ENCODE results near the gene SYPL1. TPM values are rescaled to one million over a fixed set of nuclear protein-coding genes. Genes with fewer than 3 reads are reported as not detected.

The SYPL1 gene
- total RNA-seq, 1 experiment from 2014 or later, result 39.2 TPM

DNA sequence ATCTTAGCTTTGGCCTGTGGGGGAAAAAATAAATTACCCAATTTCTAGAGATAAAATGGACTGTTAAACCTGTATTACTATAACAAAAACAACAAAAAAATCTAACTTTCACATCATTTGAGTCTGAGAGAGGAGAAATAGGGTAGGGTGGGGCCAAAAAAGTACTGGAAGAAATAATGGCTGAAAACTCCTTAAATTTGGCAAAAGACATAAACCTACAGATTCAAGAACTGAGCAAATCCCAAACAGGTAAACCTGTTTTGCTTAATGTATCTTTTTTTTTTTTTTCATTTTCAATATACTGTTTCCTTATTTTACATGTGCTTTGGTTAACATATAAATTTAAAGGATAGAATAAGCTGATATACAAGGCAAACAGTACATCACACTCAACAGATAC, 27.1 kb downstream of the SYPL1 start:
- Histone ChIP-seq H4K5ac (ENCODE audit: insufficient read length, low read depth, low read length) (no peak overlapping the region), H3K4me1 (ENCODE audit: insufficient read depth, low read length) (no peaks in the 10 kb centered on the region), H2BK5ac (ENCODE audit: insufficient read length, low read length) (no peak overlapping the region), H3K27me3 (ENCODE audit: insufficient read depth, low read length) (no peaks in the 10 kb centered on the region), H2AFZ (ENCODE audit: low read length) (no peak overlapping the region), H2BK20ac (ENCODE audit: low read depth, low read length, poor library complexity, severe bottlenecking) (no peak overlapping the region), H2AK5ac (ENCODE audit: insufficient read length, low read length) (no peak overlapping the region), H2BK12ac (ENCODE audit: insufficient read length, low read depth, low read length) (no peak overlapping the region), H3K18ac (ENCODE audit: insufficient read length, low read depth, low read length) (no peak overlapping the region), H2BK15ac (ENCODE audit: low read depth, low read length) (no peak overlapping the region), H4K8ac (replicated peaks; ENCODE audit: insufficient read length, low read depth, low read length) (no peak overlapping the region), H3K9ac (ENCODE audit: extremely low read depth, insufficient read length, low read length) (no peak overlapping the region), H3K23me2 (ENCODE audit: insufficient read length, low read depth, low read length, poor library complexity, severe bottlenecking) (no peaks in the 10 kb centered on the region), H3K79me2 (ENCODE audit: insufficient read depth, low read length) (no peaks in the 10 kb centered on the region), H3K4ac (ENCODE audit: low read depth, low read length) (no peak overlapping the region), H3K4me2 (ENCODE audit: insufficient read depth, insufficient read length, low read length) (no peak overlapping the region), H3K79me1 (ENCODE audit: insufficient read depth, low read depth, low read length, poor library complexity, severe bottlenecking) (no peaks in the 10 kb centered on the region), H3K14ac (ENCODE audit: insufficient read depth, low read length) (no peak overlapping the region), H3K9me3 (ENCODE audit: control insufficient read depth, low read depth, low read length) (no peaks in the 10 kb centered on the region), H3K56ac (ENCODE audit: insufficient read length, low read depth, low read length) (no peak overlapping the region), H2BK120ac (ENCODE audit: low read depth, low read length, poor library complexity, severe bottlenecking) (no peak overlapping the region), H3T11ph (ENCODE audit: low read length) (no peak overlapping the region), H3K27ac (ENCODE audit: insufficient read length, low read depth, low read length) (no peak overlapping the region), H4K20me1 (ENCODE audit: control insufficient read depth, insufficient read depth, insufficient read length) (no peaks in the 10 kb centered on the region), H3K23ac (ENCODE audit: insufficient read length, low read depth, low read length) (no peak overlapping the region), H4K91ac (ENCODE audit: insufficient read length, low read depth, low read length) (no peak overlapping the region)
- TF ChIP-seq, protein P1, sequence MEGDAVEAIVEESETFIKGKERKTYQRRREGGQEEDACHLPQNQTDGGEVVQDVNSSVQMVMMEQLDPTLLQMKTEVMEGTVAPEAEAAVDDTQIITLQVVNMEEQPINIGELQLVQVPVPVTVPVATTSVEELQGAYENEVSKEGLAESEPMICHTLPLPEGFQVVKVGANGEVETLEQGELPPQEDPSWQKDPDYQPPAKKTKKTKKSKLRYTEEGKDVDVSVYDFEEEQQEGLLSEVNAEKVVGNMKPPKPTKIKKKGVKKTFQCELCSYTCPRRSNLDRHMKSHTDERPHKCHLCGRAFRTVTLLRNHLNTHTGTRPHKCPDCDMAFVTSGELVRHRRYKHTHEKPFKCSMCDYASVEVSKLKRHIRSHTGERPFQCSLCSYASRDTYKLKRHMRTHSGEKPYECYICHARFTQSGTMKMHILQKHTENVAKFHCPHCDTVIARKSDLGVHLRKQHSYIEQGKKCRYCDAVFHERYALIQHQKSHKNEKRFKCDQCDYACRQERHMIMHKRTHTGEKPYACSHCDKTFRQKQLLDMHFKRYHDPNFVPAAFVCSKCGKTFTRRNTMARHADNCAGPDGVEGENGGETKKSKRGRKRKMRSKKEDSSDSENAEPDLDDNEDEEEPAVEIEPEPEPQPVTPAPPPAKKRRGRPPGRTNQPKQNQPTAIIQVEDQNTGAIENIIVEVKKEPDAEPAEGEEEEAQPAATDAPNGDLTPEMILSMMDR (conservative IDR thresholded peaks at IDR 0.05), result no peak
- DNase-seq, result no peak
- Mint-ChIP-seq H3K4me1 (peaks cover 0 to 7% of the 10 kb centered on the region in 2 experiments; a peak in 2 of 4 replicates), H3K27ac (no peak overlapping the region), H3K27me3 (ENCODE audit: low read depth) (no peaks in the 10 kb centered on the region), H3K4me3 (no peak overlapping the region), H3K36me3 (ENCODE audit: insufficient read depth in 1 of 3, low read depth in 3 of 3) (peaks cover 0 to 9% (median 6%) of the 10 kb centered on the region in 3 experiments; a peak in 4 of 7 replicates), H3K9me3 (peaks cover 0 to 3% of the 10 kb centered on the region in 2 experiments; a peak in 1 of 5 replicates)

All from H9 (cell line).